ENCODE results near the gene SETD4. TPM values are rescaled to one million over a fixed set of nuclear protein-coding genes. Genes with fewer than 3 reads are reported as not detected.

Gene SETD4
- total and polyA plus RNA-seq, 2 of the 13 experiments (the other 11 are each of a cell fraction or from before 2014, with no cell fraction given) = 7.1 to 14.4 TPM

DNA sequence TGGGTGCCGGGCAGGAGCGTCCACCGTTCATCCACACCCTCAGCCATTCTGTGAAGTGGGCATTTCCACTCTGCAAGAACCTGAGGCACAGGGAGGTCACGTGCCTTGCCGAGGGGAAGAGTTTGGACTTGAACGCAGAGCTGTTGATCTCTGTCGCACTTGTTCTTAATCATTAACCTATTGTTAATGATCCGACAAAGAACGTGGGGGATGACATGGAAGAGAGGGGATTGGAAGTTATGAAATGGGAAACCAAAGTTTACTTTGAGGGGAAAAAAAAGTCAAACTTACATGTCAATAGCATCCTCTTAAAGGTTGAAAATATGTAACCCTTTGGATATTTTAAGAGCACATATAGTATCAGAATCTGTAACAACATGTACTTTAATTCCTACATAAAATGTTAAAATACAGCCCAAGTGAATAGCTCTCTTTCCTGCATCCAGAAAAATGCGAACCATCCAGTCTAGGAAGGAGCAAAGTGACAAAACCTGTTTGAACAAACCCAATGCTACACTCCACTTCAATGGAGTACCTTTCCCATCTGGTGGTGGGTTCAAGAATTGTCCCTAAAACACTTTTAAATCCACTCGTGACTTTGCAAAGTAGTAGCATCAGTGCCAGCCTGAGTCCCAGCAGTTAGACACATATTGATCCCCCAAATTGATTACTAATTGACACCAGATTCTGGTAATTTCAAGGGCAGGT, 75.5 kb downstream of the SETD4 start (continued):
- TF ChIP-seq, protein P1, sequence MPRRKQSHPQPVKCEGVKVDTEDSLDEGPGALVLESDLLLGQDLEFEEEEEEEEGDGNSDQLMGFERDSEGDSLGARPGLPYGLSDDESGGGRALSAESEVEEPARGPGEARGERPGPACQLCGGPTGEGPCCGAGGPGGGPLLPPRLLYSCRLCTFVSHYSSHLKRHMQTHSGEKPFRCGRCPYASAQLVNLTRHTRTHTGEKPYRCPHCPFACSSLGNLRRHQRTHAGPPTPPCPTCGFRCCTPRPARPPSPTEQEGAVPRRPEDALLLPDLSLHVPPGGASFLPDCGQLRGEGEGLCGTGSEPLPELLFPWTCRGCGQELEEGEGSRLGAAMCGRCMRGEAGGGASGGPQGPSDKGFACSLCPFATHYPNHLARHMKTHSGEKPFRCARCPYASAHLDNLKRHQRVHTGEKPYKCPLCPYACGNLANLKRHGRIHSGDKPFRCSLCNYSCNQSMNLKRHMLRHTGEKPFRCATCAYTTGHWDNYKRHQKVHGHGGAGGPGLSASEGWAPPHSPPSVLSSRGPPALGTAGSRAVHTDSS (CRISPR knock-in tag; conservative IDR thresholded peaks at IDR 0.05) = no peak
- peak; percentile 62; the same call in 1 of the 2 replicates for TF ChIP-seq GATAD2A (CRISPR knock-in tag; IDR thresholded peaks at IDR 0.05)
- no peak for TF ChIP-seq TCF7L2 (IDR thresholded peaks at IDR 0.05; ENCODE audit: low read depth, low read length)
- TF ChIP-seq ZNF556 (CRISPR knock-in tag; IDR thresholded peaks at IDR 0.05; ENCODE audit: borderline replicate concordance) = no peak
- TF ChIP-seq SKIL (CRISPR knock-in tag; IDR thresholded peaks at IDR 0.05; ENCODE audit: borderline replicate concordance) = peak; percentile 16; the same call in 1 of the 2 replicates
- peak; percentile 34; the same call in 1 of the 2 replicates for TF ChIP-seq SMC3 (IDR thresholded peaks at IDR 0.05; ENCODE audit: low read length)
- 0 out of 2 replicates have a peak, but pooled peaks have one; percentile 33 for TF ChIP-seq FOXJ3 (CRISPR knock-in tag; IDR thresholded peaks at IDR 0.05; ENCODE audit: borderline replicate concordance)
- TF ChIP-seq FOXO1 (CRISPR knock-in tag; IDR thresholded peaks at IDR 0.05) = peak; percentile 51; the same call in 1 of the 2 replicates
- TF ChIP-seq RARA (CRISPR knock-in tag; IDR thresholded peaks at IDR 0.05) = peak; percentile 71
- no peak for TF ChIP-seq KLF9 (CRISPR knock-in tag; IDR thresholded peaks at IDR 0.05; ENCODE audit: low read depth)
- TF ChIP-seq MAFK (conservative IDR thresholded peaks at IDR 0.05 in 1 of 2, IDR thresholded peaks at IDR 0.05 in 1 of 2; ENCODE audit: low read length in 2 of 2) = no peak
- TF ChIP-seq NCOA2 (CRISPR knock-in tag; IDR thresholded peaks at IDR 0.05) = peak; percentile 69; the same call in 1 of the 2 replicates
- TF ChIP-seq ZNF782 (CRISPR knock-in tag; IDR thresholded peaks at IDR 0.05; ENCODE audit: borderline replicate concordance) = no peak
- peak; percentile 33; the same call in 1 of the 2 replicates for TF ChIP-seq TCF7 (IDR thresholded peaks at IDR 0.05; ENCODE audit: low read depth)
- no peak for TF ChIP-seq FLYWCH1 (CRISPR knock-in tag; IDR thresholded peaks at IDR 0.05)
- peak; percentile 69 for TF ChIP-seq MED1 (CRISPR knock-in tag; IDR thresholded peaks at IDR 0.05)
- peak; percentile 77 for TF ChIP-seq SALL1 (CRISPR knock-in tag; IDR thresholded peaks at IDR 0.05)
- TF ChIP-seq EP300 (IDR thresholded peaks at IDR 0.05; ENCODE audit: low read depth in 2 of 2, low read length in 2 of 2) = peak in 1 of 2 experiments; percentile 55; a peak in 2 of 4 replicates
- no peak for TF ChIP-seq EP300 (CRISPR knock-in tag; IDR thresholded peaks at IDR 0.05; ENCODE audit: borderline replicate concordance)
- no peak for TF ChIP-seq DZIP1 (CRISPR knock-in tag; IDR thresholded peaks at IDR 0.05)
- TF ChIP-seq CENPX (CRISPR knock-in tag; IDR thresholded peaks at IDR 0.05) = no peak
- TF ChIP-seq, protein P2, sequence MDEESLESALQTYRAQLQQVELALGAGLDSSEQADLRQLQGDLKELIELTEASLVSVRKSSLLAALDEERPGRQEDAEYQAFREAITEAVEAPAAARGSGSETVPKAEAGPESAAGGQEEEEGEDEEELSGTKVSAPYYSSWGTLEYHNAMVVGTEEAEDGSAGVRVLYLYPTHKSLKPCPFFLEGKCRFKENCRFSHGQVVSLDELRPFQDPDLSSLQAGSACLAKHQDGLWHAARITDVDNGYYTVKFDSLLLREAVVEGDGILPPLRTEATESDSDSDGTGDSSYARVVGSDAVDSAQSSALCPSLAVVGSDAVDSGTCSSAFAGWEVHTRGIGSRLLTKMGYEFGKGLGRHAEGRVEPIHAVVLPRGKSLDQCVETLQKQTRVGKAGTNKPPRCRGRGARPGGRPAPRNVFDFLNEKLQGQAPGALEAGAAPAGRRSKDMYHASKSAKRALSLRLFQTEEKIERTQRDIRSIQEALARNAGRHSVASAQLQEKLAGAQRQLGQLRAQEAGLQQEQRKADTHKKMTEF (CRISPR knock-in tag; IDR thresholded peaks at IDR 0.05) = no peak; the same call in none of the 2 replicates
- TF ChIP-seq RFX3 (CRISPR knock-in tag; IDR thresholded peaks at IDR 0.05) = no peak

Data from HepG2 (cell line).